Putamen (tissue), 1 donor: ENCODE data around the gene CFAP410.

Experiments
- DNase-seq: peaks from one replicate; pipeline ENCODE4 v3.0.0-alpha.2; 2016; ENCODE audit warnings: low spot score

CFAP410 gene

DNA sequence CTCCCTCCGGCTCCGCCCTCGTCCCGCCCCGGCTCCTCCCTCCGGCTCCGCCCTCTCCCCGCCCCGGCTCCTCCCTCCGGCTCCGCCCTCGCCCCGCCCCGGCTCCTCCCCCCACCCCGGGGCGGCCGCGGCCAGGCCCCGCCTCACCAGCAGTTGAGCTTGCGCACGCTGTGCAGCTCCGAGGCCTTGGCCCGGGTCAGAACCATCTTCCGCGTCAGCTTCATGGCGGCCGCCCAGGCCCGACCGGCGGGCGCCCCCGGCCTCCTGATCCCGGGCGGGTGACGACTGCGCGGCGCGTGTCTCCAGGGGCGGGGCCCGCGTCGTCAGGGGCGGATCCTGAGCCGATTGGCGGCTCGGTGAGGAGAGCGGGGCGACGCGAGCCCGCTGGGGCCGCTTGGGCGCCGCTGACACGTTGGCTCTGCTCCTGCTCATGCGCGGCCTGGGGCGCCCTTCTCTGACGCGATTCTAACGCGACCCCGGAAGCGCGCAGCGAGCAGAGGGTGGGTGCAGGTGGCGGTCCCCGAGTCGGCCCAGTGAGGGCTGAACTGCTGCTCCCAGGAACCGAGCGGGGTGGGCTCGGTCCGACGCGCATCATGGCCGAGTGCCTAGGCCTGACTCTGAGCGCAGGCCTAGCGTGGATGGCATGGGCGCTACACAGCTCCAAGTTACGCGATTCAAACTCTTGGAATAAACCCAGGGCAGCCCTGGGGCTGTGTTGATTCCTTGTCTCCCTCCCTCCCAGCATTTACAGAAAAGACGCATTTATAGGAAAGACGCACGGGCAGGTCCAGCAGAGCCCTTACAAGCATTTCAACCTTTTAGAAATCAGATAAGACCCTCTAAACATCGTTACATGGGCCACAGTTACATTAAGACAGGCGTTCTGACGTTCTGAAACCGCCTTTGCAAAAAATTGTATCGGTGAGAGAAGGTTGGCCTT, at the start of gene CFAP410:
TSS of gene CFAP410 (minus strand) at position 420 of the 940 bp plus-strand sequence. CDS start at position 224, 196 bp downstream.
- DNase-seq: peak; percentile 96

DNA sequence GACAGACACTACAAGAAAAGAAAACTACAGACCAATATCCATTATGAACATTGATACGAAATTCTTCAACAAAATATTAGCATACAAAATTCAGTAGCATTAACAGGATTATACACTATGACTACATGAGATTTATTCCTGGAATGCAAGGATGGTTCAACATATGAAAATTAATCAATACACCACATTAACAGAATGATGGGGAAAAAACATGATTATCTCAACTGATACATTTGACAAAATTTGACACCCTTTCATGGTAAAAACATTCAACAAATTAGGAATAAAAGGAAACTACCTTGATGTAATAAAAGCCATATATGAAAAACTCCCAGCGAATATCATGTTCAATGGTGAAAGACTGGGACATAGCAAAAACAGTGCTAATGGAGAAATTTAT, 45.8 kb upstream of the CFAP410 start:
- no peak for DNase-seq

DNA sequence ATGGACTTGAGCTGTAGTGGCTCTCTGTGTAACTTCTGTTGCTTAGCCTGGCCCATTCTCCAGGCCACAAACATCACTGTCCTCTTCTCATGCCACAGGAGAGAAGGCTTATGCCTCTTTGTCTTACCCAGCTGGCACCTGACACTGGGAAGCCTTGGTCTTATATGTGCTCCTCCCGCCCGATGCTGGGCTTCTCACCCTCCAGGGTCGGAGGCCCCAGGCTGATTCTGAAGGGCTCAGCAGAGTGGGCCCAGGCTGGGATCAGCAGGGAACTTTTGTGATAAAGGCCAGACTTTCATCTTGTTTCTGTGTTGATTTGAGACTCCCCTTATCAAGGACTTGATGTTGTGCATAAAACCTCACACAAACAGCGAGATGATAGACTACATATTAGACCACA, 44.0 kb upstream of the CFAP410 start:
- DNase-seq: no peak

DNA sequence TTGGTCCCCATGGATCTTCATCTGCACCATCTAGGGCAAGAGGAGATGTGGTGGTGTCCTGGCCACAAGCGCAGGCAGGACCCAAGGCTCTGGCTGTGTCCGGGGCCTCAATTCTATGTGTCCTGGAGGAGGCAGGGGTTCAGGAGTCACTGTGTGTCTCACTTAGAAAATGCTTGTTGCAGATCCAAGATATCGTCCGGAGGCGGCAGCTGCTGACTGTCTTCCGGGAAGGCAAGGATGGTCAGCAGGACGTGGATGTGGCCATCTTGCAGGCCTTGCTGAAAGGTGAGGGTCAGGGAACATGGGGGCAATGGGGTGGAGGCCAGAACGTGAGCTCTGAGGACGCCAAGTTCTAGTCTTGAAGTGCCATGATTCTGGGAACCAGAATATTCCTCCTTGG, 43.3 kb upstream of the CFAP410 start:
- DNase-seq: no peak

DNA sequence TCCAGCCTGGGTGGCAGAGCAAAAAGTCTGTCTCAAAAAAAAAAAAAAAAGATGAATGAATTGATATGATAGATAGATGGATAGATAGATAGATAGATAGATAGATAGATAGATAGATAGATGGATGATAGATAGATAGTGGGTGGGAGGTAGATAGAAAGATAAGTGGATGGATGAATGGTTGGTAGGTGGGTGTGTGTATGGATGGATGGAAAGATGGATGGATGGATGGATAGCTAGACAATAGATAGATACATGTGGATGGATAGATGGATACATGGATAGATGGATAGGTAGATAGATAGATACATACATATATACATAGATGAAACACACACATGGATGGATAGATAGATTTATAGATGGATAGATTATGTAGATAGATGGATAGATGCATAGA, 42.7 kb upstream of the CFAP410 start:
- no peak for DNase-seq

DNA sequence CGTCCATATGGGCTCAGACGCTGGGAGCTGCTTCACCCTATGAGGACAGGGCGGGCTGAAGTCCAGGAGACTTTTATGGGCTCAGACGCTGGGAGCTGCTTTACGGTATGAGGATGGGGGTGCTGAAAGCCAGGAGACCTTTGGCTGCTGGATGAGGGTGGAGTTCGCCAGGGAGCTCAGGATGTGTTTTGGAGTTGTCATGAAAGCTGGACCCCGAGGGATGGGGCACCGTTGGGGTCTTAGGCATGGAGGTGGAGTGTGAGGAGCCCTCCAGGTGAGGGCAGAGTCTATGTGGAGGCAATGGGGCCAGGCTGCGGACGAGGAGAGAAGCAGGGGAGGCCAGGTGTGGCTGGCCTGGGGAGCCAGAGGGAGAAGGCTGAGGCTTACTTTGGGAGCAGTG, 41.7 kb upstream of the CFAP410 start:
- no peak for DNase-seq

DNA sequence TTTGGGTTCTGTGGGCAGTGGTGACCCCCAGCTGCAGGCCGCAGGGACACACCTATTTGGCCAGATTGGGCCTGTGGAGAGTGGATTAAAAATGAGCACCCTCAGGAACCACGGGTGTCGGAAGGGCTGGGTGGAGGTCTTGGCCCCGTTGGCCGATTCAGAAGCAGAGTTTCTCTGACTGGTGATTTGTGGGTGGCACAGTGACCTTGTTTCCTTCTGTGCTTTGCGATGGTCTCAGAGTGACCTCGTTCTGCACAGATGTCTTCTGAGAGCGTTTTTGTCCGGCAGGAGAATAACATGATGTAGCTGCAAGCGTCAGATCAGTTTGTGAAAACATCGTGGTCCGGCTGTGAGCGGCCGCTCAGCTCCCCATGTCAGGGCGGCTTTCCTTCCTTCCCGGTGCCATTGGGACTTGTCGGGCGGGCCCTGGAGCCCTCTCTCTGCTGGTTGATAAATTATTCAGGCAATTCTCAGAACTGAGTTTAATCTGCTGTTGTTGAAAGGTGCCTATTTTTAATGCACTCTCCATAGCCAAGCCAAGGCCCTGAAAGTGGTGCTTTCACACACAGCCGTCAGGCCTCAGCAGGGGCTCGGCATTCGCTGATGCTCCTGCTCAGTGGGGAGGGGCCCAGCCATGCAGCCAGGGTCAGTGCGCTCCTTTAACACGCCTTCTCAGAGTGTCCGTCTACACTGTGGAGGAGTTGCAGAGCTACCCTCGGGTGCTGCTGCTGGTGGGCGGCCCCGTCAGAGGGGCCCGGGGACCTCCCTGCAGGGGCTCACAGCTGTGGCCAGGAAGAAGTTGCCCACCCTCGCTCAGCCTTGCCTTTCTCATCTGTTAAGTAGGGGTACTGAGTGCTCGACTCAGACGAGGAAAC, 41.0 kb upstream of the CFAP410 start:
- no peak for DNase-seq

DNA sequence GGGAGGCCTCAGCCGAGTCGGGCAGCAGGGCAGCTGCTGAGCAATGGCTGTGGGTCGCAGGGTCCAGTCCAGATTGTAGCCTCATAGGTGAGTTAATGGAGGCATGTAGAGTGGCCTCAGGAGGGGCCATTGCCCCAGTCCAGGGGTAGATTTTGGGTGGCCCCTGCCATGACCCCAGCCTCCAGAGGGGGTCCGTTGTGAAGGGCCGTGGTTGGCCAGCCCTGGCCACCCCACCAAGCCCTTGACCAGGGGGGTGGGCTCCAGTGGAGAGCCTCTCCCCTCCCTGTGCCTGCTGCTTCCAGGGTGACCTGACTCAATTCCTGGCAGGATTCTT, 40.3 kb upstream of the CFAP410 start:
- DNase-seq: no peak

DNA sequence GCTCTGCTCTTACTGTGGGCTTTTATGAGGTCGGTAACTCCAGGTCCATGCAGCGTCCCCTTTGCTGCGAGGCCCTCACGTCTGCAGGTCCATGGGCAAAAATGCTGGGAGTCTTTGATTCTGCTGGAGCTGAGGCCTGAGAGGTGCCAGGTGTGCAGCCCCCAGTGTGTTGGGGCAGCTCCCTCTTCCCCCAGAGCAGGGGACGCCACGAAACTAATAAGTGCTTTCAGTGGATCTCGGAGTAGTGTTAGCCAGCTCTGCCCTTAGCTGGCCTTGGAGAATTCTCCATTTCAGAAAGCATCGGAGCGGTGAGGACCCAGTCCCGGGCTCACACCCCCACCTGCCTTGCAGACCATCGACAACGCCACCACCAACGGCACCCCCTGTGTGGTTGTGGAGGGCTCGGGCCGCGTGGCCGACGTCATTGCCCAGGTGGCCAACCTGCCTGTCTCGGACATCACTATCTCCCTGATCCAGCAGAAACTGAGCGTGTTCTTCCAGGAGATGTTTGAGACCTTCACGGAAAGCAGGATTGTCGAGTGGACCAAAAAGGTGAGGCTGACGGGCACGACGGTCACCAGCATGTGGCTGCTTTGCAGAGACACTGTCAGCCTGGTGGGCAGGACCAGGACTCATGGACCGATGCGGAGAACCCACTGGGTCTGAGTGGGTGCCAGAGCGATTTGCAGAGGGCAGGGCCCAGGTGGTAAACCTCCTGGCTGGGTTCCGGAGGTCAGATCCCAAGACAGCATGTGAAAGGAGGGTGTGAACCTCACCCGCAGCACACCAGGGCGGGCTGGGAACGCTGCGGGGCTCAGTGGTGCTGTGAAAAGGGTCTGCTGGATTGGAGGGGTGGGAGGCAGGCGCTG, 39.7 kb upstream of the CFAP410 start:
- DNase-seq: no peak

DNA sequence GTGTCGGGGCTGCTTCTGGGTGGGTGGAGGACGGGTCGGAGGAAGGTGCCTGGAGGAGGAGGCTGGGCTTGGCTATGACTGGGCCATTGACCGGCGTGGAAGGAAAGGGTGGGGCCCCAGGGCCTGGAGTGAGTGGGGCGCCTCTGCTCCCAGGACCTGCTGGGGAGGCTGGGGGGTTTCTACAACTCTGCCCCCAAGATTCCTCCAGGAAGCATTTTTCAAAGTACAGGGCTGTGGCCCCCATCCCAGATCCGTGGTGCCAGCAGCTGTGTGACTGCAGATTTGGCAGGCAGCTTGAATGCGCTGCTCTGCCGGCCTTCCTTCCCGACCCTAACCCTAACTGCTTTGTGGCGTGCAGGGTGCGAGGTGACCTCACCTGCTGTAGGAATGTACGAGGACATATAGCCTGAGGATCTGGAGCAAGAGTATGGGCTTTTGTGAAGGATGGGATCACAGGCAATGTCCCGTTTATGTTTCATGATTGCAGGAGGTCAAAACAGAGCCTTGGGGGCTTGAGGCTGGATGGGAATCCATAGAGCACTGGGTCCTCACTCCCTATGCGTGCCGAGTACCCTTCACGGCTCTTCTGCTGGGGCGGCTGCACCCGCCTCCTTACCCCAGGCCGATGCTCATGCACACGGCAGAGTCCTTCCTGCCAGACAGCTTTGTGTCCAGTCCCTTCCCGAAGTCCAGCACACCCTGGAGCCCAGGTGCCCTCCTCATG, 38.9 kb upstream of the CFAP410 start:
- no peak for DNase-seq

DNA sequence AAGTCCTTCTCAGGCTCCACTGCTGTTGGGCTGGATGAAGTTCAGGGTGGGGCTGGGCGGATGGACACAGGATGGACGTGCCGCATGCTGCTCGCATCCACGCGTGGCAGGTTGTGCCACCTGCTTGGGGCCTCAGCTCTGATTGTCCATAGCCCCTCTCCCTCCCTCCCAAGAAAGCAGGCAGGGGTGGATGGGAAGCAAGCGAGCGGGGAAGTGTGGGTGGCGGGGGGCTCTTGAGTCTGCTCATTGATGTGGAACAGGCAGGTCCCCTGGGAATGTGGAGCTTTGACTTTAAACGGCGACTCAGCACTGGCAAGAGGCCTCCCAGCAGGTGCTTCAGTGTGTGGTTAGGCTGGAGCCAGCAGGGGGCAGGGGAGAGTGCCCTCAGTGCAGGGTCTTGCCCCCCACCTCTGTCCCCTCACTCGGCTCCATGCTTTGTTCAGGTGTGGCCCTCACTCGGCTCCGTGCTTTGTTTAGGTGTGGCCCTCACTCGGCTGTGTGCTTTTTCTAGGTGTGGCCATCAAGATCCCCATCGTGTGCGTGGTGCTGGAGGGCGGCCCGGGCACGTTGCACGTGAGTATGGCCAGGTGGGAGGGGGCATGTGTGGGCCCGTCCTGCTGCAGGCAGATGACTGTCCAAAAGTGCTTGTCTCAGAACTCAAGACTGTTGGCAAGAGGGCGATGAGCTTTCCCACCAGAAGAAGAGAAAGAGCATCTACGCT, 38.2 kb upstream of the CFAP410 start:
- DNase-seq: no peak

DNA sequence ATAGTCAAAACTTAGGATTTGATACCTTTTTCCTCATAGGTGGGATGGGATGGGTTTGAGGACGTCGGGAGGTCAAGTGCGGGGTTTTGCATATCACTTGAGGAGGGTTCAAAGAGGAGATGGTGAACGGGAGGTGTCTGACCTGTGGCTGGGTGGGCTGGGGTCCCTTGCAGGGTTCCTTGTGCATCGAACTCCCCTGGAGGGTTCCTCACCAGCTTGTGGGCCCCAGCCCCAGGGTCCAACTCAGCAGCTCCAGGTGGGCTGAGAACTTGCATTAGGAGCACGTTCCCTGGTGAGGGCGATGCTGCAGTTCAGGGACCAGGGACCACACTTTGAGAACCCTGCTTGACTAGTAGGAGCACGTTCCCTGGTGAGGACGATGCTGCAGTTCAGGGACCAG, 37.4 kb upstream of the CFAP410 start:
- no peak for DNase-seq

DNA sequence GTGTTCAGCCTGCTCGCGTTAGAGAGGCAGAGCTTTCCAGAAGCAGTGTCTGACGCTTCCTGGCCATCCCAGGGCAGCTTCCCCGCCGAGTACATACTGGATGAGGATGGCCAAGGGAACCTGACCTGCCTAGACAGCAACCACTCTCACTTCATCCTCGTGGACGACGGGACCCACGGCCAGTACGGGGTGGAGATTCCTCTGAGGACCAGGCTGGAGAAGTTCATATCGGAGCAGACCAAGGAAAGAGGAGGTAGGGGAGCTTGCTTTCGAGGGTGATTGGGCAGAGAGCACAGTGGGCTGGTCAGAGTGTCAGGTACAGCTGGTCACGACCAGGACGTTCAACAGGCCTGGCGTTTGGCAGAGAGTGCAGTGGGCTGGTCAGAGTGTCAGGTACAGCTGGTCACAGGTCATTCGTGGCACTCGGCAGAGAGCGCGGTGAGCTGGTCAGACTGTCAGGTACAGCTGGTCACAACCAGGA, 36.6 kb upstream of the CFAP410 start:
- DNase-seq: no peak

DNA sequence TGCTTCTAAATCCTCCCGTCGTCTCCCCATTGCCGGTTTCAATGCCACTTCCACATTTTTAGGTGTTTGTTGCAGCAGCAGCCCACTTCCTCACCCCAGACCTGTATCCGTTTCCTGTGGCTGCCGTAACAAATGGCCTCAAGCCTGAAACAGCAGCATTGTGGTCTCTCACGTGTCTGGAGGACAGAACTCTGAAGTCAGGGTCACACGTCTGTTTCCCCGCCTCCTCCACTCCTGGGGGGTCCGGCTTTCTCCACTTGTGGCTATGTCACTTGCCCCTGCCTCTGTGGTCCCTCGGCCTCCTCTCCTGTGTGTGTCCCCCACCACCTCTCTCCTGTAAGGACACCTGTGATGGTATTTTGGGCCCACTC, 36.1 kb upstream of the CFAP410 start:
- DNase-seq: no peak

DNA sequence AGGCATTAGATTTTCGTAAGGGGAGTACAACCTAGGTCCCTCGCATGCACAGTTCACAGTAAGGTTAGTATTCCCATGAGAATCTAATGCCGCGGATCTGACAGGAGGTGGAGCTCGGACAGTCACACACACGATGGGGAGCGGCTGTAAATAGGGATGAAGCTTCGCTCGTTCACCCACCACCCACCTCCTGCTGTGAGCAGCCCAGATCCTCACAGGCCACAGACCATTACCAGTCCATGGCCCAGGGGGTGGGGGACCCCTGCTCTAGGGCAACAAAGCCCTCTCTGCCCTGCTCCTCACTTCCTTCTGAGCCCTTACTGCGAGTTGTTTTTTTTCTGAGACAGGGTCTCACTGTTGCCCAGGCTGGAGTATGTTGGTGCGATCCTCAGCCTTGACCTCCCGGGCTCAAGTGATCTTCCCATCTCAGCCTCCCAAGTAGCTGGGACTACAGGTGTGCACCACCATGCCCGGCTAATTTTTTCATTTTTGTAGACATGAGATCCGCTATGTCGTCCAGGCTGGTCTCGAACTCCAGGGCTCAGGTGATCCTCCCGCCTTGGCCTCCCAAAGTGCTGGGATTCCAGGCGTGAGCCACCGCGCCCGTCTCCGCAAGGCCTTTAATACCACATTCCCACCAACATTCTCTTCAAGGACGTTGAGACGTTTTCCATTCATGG, 35.6 kb upstream of the CFAP410 start:
- DNase-seq: no peak

DNA sequence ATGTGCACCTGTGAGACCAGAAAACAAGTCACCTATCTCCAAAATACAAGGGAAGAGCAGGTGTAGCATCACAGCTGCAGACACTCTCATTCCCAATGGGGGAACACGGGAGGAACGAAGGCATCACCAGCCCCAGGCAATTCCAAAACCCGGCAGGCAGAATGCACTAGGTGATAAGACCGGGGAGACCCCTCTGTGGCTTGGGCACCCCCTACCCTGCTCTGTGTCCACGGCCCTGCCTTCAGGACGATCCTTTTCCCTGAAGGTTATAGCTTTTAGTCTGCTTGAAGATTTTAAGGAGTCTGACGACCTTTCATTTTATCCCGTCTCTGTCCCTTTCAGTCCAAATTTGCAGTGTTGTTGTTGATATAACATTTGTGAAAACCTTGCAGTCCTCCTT, 33.4 kb upstream of the CFAP410 start:
- DNase-seq: no peak

DNA sequence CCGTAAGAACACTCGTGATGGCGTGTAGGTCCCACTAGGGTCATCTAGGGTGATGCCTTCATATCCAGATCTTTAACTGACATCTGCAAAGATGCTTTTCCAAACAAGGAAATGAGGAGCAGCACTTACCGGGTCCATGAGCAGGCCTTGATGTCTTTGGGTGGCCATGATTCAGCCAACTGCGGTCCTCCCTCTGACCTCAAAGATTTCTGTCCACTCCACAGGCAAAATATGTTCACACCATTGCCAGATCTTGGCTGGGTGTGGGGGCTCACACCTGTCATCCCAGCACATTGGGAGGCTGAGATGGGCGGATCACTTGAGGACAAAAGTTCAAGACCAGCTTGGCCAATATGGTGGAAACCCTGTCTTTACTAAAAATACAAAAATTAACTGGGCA, 32.4 kb upstream of the CFAP410 start:
- no peak for DNase-seq

DNA sequence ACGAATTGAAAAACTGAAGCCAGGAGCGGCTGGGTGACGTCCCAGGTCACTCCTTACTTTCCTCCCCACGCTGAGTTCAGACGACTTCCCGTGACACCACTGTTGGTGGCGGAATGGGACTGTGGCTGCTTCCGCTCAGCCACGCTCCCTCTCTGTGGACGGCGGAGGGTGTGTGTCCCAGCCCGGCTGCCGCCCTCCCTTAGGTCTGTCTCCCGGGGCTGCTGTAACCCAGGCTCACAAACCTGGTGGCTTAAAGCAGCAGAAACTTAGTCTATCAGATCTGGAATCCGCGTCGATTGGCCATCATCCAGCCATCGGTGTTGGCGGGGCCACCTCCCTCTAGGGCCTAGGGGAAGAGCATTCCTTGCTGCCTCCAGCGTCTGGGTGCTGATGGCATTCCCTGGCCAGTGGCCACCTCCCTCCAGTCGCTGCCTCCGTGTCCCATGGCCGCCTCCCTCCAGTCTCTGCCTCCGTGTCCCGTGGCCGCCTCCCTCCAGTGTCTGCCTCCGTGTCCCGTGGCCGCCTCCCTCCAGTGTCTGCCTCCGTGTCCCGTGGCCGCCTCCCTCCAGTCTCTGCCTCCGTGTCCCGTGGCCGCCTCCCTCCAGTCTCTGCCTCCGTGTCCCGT, 31.7 kb upstream of the CFAP410 start:
- DNase-seq: no peak

DNA sequence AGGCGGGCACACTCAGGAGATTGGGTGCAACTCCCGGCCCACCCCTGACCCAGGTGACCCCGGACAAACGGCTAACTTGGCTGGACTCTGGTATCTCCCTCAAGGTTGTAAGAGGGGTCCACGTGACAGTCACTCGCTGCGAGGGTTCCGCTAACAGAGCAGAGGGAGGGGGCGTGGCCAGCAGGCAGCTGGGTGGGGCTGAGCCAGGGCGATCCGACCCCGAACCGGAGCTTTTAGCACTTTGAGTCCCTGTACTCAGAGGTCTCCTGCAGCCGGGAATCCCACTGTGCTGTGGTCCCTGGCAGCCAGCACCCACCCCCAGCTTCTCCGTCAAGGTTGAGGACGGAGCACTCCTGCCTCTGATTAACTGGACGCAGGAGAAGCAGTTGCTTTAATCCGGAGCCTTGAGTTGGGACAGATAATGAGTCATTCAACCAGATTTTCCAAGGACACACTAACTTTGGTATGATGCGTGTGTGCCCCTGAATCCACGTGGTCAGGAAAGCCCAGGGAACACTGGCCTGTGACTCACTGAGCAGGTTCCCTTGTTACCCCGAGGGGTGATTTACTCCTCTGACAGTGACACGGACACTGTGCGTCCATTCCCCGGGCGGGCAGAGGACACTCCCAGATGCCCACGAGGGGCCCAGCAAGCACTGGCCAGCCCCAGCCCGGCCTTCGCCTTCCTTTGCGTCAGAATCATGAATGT, 31.0 kb upstream of the CFAP410 start:
- DNase-seq: no peak
